HepG2 (cell line): ENCODE results near the gene SPRY1. TPM values are rescaled to one million over a fixed set of nuclear protein-coding genes. Genes with fewer than 3 reads are reported as not detected.

Source experiments
- ARNT2 ChIP-seq: sonication (generic); formaldehyde crosslinking; IDR thresholded peaks from 2 replicates; pipeline ENCODE4 v1.8.0; 2022; ENCODE audit warnings: mild to moderate bottlenecking, low read depth, missing genetic modification reagents, moderate library complexity
- CHCHD3 ChIP-seq: sonication (generic); formaldehyde crosslinking; IDR thresholded peaks from 2 replicates; pipeline ENCODE4 v1.8.0; 2022; ENCODE audit warnings: mild to moderate bottlenecking, missing genetic modification reagents, moderate library complexity
- GMEB2 ChIP-seq: IDR thresholded peaks from 2 replicates; pipeline ENCODE4 v1.6.1; 2016; ENCODE audit warnings: missing biosample characterization, missing genetic modification reagents, low read depth
- GZF1 ChIP-seq: sonication (generic); formaldehyde crosslinking; IDR thresholded peaks from 2 replicates; pipeline ENCODE4 v1.5.1; 2020; ENCODE audit warnings: mild to moderate bottlenecking, missing genetic modification reagents
- HMGXB3 ChIP-seq: sonication (generic); formaldehyde crosslinking; IDR thresholded peaks from 2 replicates; pipeline ENCODE4 v1.4.0; 2020; ENCODE audit warnings: missing genetic modification reagents, borderline replicate concordance
- KLF6 ChIP-seq: IDR thresholded peaks from 2 replicates; pipeline ENCODE4 v1.8.0; 2016; ENCODE audit warnings: missing biosample characterization, missing genetic modification reagents
- MYNN ChIP-seq: sonication (generic); formaldehyde crosslinking; IDR thresholded peaks from 2 replicates; pipeline ENCODE4 v1.4.0; 2020; ENCODE audit warnings: mild to moderate bottlenecking, low read depth, missing genetic modification reagents
- NAIF1 ChIP-seq: sonication (generic); formaldehyde crosslinking; IDR thresholded peaks from 2 replicates; pipeline ENCODE4 v1.5.0; 2020; ENCODE audit warnings: mild to moderate bottlenecking, missing genetic modification reagents, borderline replicate concordance
- NR2C2 ChIP-seq: sonication (generic); formaldehyde crosslinking; IDR thresholded peaks from 2 replicates; pipeline ENCODE4 v1.4.0; 2020; ENCODE audit warnings: missing genetic modification reagents, mild to moderate bottlenecking, moderate library complexity, borderline replicate concordance
- SNAPC4 ChIP-seq: sonication (generic); formaldehyde crosslinking; IDR thresholded peaks from 2 replicates; pipeline ENCODE4 v1.4.0; 2020; ENCODE audit warnings: mild to moderate bottlenecking, missing genetic modification reagents
- ZBTB39 ChIP-seq: sonication (generic); formaldehyde crosslinking; IDR thresholded peaks from 2 replicates; pipeline ENCODE4 v1.5.0; 2020; ENCODE audit warnings: missing genetic modification reagents
- ZNF232 ChIP-seq: sonication (generic); formaldehyde crosslinking; IDR thresholded peaks from 2 replicates; pipeline ENCODE4 v1.4.0; 2020; ENCODE audit warnings: missing genetic modification reagents, borderline replicate concordance
- ZNF335 ChIP-seq: sonication (generic); formaldehyde crosslinking; IDR thresholded peaks from 2 replicates; pipeline ENCODE4 v1.4.0; 2020; ENCODE audit warnings: missing genetic modification reagents
- ZNF441 ChIP-seq: sonication (generic); formaldehyde crosslinking; IDR thresholded peaks from 2 replicates; pipeline ENCODE4 v1.7.0; 2021; ENCODE audit warnings: missing genetic modification reagents, borderline replicate concordance
- ZNF564 ChIP-seq: sonication (generic); formaldehyde crosslinking; IDR thresholded peaks from 2 replicates; pipeline ENCODE4 v1.8.1; 2023; ENCODE audit warnings: mild to moderate bottlenecking, missing genetic modification reagents
- ZNF644 ChIP-seq: IDR thresholded peaks from 2 replicates; pipeline ENCODE4 v1.6.1; 2016; ENCODE audit warnings: low read depth
- ZNF83 ChIP-seq: sonication (generic); formaldehyde crosslinking; IDR thresholded peaks from 2 replicates; pipeline ENCODE4 v1.4.0; 2020; ENCODE audit warnings: missing genetic modification reagents, mild to moderate bottlenecking, borderline replicate concordance
- polyA plus RNA-seq, 8 experiments: library from polyadenylated mRNA; depleted of rRNA in 3 of 8; stranded (reverse) in 7 of 8; unstranded in 1 of 8; fragments of >200 nt; fragmentation: Illumina TruSeq in 4 of 8; extraction: Trizol in 4 of 8; gene quantifications; 2 replicates each; pipeline versions ENCODE4 v1.2.1 to v1.2.3, GENCODE V29; 2011 to 2016; ENCODE audit warnings: low read depth in 4 of 8, missing spikeins in 1 of 8, mixed read lengths in 1 of 8; ENCODE audit not compliant: insufficient read depth in 1 of 8
- total RNA-seq, 5 experiments: library from RNA; depleted of rRNA; stranded (reverse); fragments of >200 nt; fragmentation: Illumina TruSeq; extraction: Trizol; gene quantifications; 2 replicates each; pipeline ENCODE4 v1.2.3, GENCODE V29; 2016; ENCODE audit warnings: low read depth in 1 of 5

Gene SPRY1
- total and polyA plus RNA-seq, 2 of the 13 experiments (the other 11 are each of a cell fraction or from before 2014, with no cell fraction given), result 24.7 to 33.4 TPM

- TF ChIP-seq ZBTB39 (no peak), GZF1 (no peak), GMEB2 (CRISPR knock-in tag) (no peak), CHCHD3 (CRISPR knock-in tag) (no peak), ZNF335 (CRISPR knock-in tag) (no peak), MYNN (CRISPR knock-in tag) (no peak), ZNF83 (CRISPR knock-in tag) (no peak), NAIF1 (CRISPR knock-in tag) (0 out of 2 replicates have a peak, but pooled peaks have one; percentile 18), NR2C2 (CRISPR knock-in tag) (no peak), SNAPC4 (CRISPR knock-in tag) (no peak), HMGXB3 (CRISPR knock-in tag) (no peak), ZNF441 (no peak), ARNT2 (CRISPR knock-in tag) (peak; percentile 46; the same call in 1 of the 2 replicates), ZNF564 (CRISPR knock-in tag) (no peak), ZNF644 (CRISPR knock-in tag) (no peak), ZNF232 (CRISPR knock-in tag) (no peak), KLF6 (CRISPR knock-in tag) (no peak)
Measured at GRCh38 chr4:123402121-123402465, 5.5 kb downstream of the SPRY1 start (continued).
